Measurements from ENCODE around the gene BLVRA.

BLVRA gene

GRCh38 chr7:43781726-43782607 lies 23.5 kb downstream of the BLVRA start:
- peak; percentile 51 for ATAC-seq
- TF ChIP-seq PPARA (CRISPR knock-in tag; IDR thresholded peaks at IDR 0.05; ENCODE audit: borderline replicate concordance) (no peak), ZNF8 (CRISPR knock-in tag; IDR thresholded peaks at IDR 0.05) (no peak), ISL1 (CRISPR knock-in tag; IDR thresholded peaks at IDR 0.05) (peak; percentile 83), GLIS3 (CRISPR knock-in tag; IDR thresholded peaks at IDR 0.05) (no peak), TCF4 (CRISPR knock-in tag; IDR thresholded peaks at IDR 0.05; ENCODE audit: borderline replicate concordance) (peak; percentile 52; the same call in 1 of the 2 replicates), ZFP30 (CRISPR knock-in tag; IDR thresholded peaks at IDR 0.05) (peak; percentile 46; the same call in 1 of the 2 replicates), CSRNP3 (CRISPR knock-in tag; IDR thresholded peaks at IDR 0.05) (no peak), ZFP3 (CRISPR knock-in tag; IDR thresholded peaks at IDR 0.05) (peak; percentile 48; the same call in 1 of the 2 replicates), ZC3H10 (CRISPR knock-in tag; IDR thresholded peaks at IDR 0.05) (no peak; the same call in 1 of the 2 replicates), TOX (CRISPR knock-in tag; IDR thresholded peaks at IDR 0.05; ENCODE audit: borderline replicate concordance) (peak; percentile 72), POU6F1 (CRISPR knock-in tag; IDR thresholded peaks at IDR 0.05; ENCODE audit: borderline replicate concordance, low read depth) (no peak), SNAI2 (CRISPR knock-in tag; IDR thresholded peaks at IDR 0.05) (0 out of 2 replicates have a peak, but pooled peaks have one; percentile 57), ESRRG (CRISPR knock-in tag; IDR thresholded peaks at IDR 0.05) (no peak)

GRCh38 chr7:43782768-43783555 lies 24.5 kb downstream of the BLVRA start:
- no peak for ATAC-seq
- TF ChIP-seq ZNF70 (CRISPR knock-in tag; IDR thresholded peaks at IDR 0.05) (no peak), OSR1 (CRISPR knock-in tag; IDR thresholded peaks at IDR 0.05) (no peak), GLIS3 (CRISPR knock-in tag; IDR thresholded peaks at IDR 0.05) (no peak), PPARA (CRISPR knock-in tag; IDR thresholded peaks at IDR 0.05; ENCODE audit: borderline replicate concordance) (no peak), TOX (CRISPR knock-in tag; IDR thresholded peaks at IDR 0.05; ENCODE audit: borderline replicate concordance) (no peak), TSHZ2 (CRISPR knock-in tag; IDR thresholded peaks at IDR 0.05) (no peak), CREB5 (CRISPR knock-in tag; IDR thresholded peaks at IDR 0.05; ENCODE audit: low read depth) (no peak), ZNF8 (CRISPR knock-in tag; IDR thresholded peaks at IDR 0.05) (no peak), BACH2 (CRISPR knock-in tag; IDR thresholded peaks at IDR 0.05; ENCODE audit: borderline replicate concordance) (no peak), ZNF565 (CRISPR knock-in tag; conservative IDR thresholded peaks at IDR 0.05; ENCODE audit: low read depth) (no peak), CSDC2 (CRISPR knock-in tag; IDR thresholded peaks at IDR 0.05) (no peak), TCF4 (CRISPR knock-in tag; IDR thresholded peaks at IDR 0.05; ENCODE audit: borderline replicate concordance) (no peak), PATZ1 (CRISPR knock-in tag; IDR thresholded peaks at IDR 0.05; ENCODE audit: borderline replicate concordance) (no peak), ZFP3 (CRISPR knock-in tag; IDR thresholded peaks at IDR 0.05) (no peak), RARB (CRISPR knock-in tag; IDR thresholded peaks at IDR 0.05) (no peak), ZC3H10 (CRISPR knock-in tag; IDR thresholded peaks at IDR 0.05) (no peak), ARNTL (CRISPR knock-in tag; IDR thresholded peaks at IDR 0.05; ENCODE audit: borderline replicate concordance, low read depth) (no peak), ISL1 (CRISPR knock-in tag; IDR thresholded peaks at IDR 0.05) (no peak)

Measured in SK-N-SH treated with all-trans-retinoic acid at 6 μM for 48 hours (cell line).